Thoracic aorta (tissue), 2 donors: ENCODE data around the gene KCNK3. TPM values are rescaled to one million over a fixed set of nuclear protein-coding genes. Genes with fewer than 3 reads are reported as not detected.

Experiments
- ATAC-seq: fragments of 150-250 bp; one replicate; pipeline ENCODE4 v1.8.0; 2017; ENCODE audit warnings: low read depth; ENCODE audit not compliant: insufficient number of reproducible peaks, low FRiP score
- DNase-seq: peaks from one replicate; pipeline ENCODE4 v3.0.0-alpha.2; 2020; ENCODE audit warnings: low spot score
- H3K27ac ChIP-seq, 2 donors: fragments of 200-600 bp; sonication (generic); 1 replicate in 1 of 2; 2 replicates in 1 of 2; pipeline ENCODE4 v1.5.1; 2016; ENCODE audit warnings: mild to moderate bottlenecking in 2 of 2, moderate library complexity in 2 of 2
- H3K27me3 ChIP-seq: fragments of 200-600 bp; sonication (generic); replicated peaks from 2 replicates; pipeline ENCODE4 v1.6.0; 2016; ENCODE audit warnings: mild to moderate bottlenecking; ENCODE audit not compliant: insufficient read depth
- H3K36me3 ChIP-seq: fragments of 200-600 bp; sonication (generic); one replicate; pipeline ENCODE4 v1.5.1; 2016
- H3K4me1 ChIP-seq, 2 donors: fragments of 200-600 bp; sonication (generic); 1 replicate in 1 of 2; 2 replicates in 1 of 2; pipeline versions ENCODE4 v1.5.1 to v1.6.0; 2016; ENCODE audit warnings: low read depth in 2 of 2, mild to moderate bottlenecking in 1 of 2; ENCODE audit not compliant: control insufficient read depth in 1 of 2
- H3K4me3 ChIP-seq: fragments of 200-600 bp; sonication (generic); 2 replicates; pipeline ENCODE4 v1.5.1; 2016; ENCODE audit warnings: mild to moderate bottlenecking
- H3K9me3 ChIP-seq: fragments of 200-600 bp; sonication (generic); 2 replicates; pipeline ENCODE4 v1.5.1; 2016
- CTCF ChIP-seq: fragments of 200-600 bp; sonication (generic); IDR thresholded peaks from one replicate; pipeline ENCODE4 v1.5.1; 2019; ENCODE audit warnings: antibody characterized with exemption
- total RNA-seq, 2 donors: library from RNA; depleted of rRNA; stranded (reverse); fragments of >200 nt; gene quantifications; one replicate each; pipeline versions ENCODE4 v1.1.0 to v1.2.3, GENCODE V29; 2016

Gene KCNK3
- total RNA-seq, 2 donors from 2014 or later, result 6.9 to 19.6 TPM

- H3K4me3 ChIP-seq, result peak overlapping the region; percentile 9
- TF ChIP-seq CTCF, result no peak
Measured at GRCh38 chr2:26769089-26769761, 76.7 kb downstream of the KCNK3 start.

GRCh38 chr2:26770986-26771586 is 78.6 kb downstream of the KCNK3 start:
- Histone ChIP-seq H3K36me3 (peaks cover 12% of the 10 kb centered on the region), H3K4me3 (no peak overlapping the region), H3K9me3 (no peaks in the 10 kb centered on the region), H3K27ac (peak overlapping the region; percentile 29 to 56), H3K27me3 (no peaks in the 10 kb centered on the region), H3K4me1 (peaks cover 38 to 59% of the 10 kb centered on the region in 2 donors)
- no peak for ATAC-seq
- DNase-seq, result peak; percentile 63
- TF ChIP-seq CTCF, result peak; percentile 12

More at GRCh38 chr2:26769089-26769761, 76.7 kb downstream of the KCNK3 start:
- ATAC-seq (no peak), DNase-seq (peak; percentile 46)
- Histone ChIP-seq H3K27me3 (no peaks in the 10 kb centered on the region), H3K27ac (peak overlapping the region; percentile 51 to 71), H3K36me3 (no peaks in the 10 kb centered on the region), H3K9me3 (no peaks in the 10 kb centered on the region), H3K4me1 (peaks cover 47 to 73% of the 10 kb centered on the region in 2 donors)

- no peaks in the 10 kb centered on the region for H3K27me3 ChIP-seq
- peak overlapping the region; percentile 29 to 56 for H3K27ac ChIP-seq
- no peaks in the 10 kb centered on the region for H3K9me3 ChIP-seq
- H3K36me3 ChIP-seq, result peaks cover 18% of the 10 kb centered on the region
- H3K4me3 ChIP-seq, result no peak overlapping the region
- ATAC-seq, result peak; percentile 46
- DNase-seq, result peak; percentile 70
- H3K4me1 ChIP-seq, result peaks cover 31 to 54% of the 10 kb centered on the region in 2 donors
- no peak for TF ChIP-seq CTCF
Measured at GRCh38 chr2:26772064-26773001, 79.8 kb downstream of the KCNK3 start.

GRCh38 chr2:26776195-26776800 is 83.8 kb downstream of the KCNK3 start:
- no peaks in the 10 kb centered on the region for H3K27me3 ChIP-seq
- no peak for DNase-seq
- H3K9me3 ChIP-seq, result no peaks in the 10 kb centered on the region
- peaks cover 48% of the 10 kb centered on the region for H3K36me3 ChIP-seq
- peaks cover 17 to 19% of the 10 kb centered on the region in 2 donors for H3K4me1 ChIP-seq
- no peak for ATAC-seq
- TF ChIP-seq CTCF, result no peak
- no peak overlapping the region for H3K27ac ChIP-seq
- no peak overlapping the region for H3K4me3 ChIP-seq
